Mammary epithelial cell (primary cell): ENCODE data around the gene CREB5.

Source experiments
- EZH2 ChIP-seq: IDR thresholded peaks from 2 replicates; pipeline ENCODE4 v1.6.1; 2012; ENCODE audit warnings: low read length, inconsistent platforms, borderline replicate concordance
- TF ChIP-seq, protein P1 (sequence below), 2 donors: IDR thresholded peaks in 1 of 2; conservative IDR thresholded peaks in 1 of 2; 2 replicates each; pipeline ENCODE4 v1.5.1; 2011 to 2012; ENCODE audit warnings: inconsistent platforms in 2 of 2, low read length in 2 of 2, mild to moderate bottlenecking in 2 of 2, control low read depth in 1 of 2, low read depth in 1 of 2; ENCODE audit not compliant: insufficient read depth in 1 of 2; ENCODE audit errors: extremely low read depth in 1 of 2

DNA sequence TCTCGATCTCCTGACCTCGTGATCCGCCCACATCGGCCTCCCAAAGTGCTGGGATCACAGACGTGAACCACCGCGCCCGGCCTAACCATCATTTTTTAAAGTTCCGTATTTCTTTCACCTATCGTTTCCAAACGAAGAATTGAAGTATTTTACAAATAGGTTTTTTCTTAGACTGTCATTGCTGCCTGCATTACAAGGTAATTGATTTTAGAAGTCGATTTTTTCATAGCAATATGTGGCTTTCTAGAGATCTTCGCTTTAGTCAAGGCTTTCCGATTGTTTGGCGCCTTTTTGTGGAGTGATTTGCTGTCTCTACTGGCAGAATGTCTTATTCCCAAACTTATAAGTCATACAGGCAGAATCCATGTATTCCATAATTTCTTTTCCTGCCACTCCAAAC, 436.6 kb downstream of the CREB5 start:
- TF ChIP-seq, protein P1, sequence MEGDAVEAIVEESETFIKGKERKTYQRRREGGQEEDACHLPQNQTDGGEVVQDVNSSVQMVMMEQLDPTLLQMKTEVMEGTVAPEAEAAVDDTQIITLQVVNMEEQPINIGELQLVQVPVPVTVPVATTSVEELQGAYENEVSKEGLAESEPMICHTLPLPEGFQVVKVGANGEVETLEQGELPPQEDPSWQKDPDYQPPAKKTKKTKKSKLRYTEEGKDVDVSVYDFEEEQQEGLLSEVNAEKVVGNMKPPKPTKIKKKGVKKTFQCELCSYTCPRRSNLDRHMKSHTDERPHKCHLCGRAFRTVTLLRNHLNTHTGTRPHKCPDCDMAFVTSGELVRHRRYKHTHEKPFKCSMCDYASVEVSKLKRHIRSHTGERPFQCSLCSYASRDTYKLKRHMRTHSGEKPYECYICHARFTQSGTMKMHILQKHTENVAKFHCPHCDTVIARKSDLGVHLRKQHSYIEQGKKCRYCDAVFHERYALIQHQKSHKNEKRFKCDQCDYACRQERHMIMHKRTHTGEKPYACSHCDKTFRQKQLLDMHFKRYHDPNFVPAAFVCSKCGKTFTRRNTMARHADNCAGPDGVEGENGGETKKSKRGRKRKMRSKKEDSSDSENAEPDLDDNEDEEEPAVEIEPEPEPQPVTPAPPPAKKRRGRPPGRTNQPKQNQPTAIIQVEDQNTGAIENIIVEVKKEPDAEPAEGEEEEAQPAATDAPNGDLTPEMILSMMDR (conservative IDR thresholded peaks at IDR 0.05 in 1 of 2, IDR thresholded peaks at IDR 0.05 in 1 of 2; ENCODE audit: extremely low read depth in 1 of 2, insufficient read depth in 1 of 2, low read depth in 1 of 2, low read length in 2 of 2), result no peak
- TF ChIP-seq EZH2, result no peak
